Omental fat pad (tissue), 4 donors: ENCODE measurements around the gene MTMR10. TPM values are rescaled to one million over a fixed set of nuclear protein-coding genes. Genes with fewer than 3 reads are reported as not detected.

Experiments used
- ATAC-seq: fragments of 150-250 bp; one replicate; pipeline ENCODE4 v1.9.1; 2016; ENCODE audit warnings: mild to moderate bottlenecking, moderate library complexity; ENCODE audit not compliant: low FRiP score
- DNase-seq: peaks from one replicate; pipeline ENCODE4 v3.0.0-alpha.2; 2019; ENCODE audit warnings: low spot score
- total RNA-seq, 4 donors: library from RNA; depleted of rRNA; stranded (reverse); fragments of >200 nt; gene quantifications; one replicate each; pipeline ENCODE4 v1.1.0, GENCODE V29; 2016
- TF ChIP-seq, protein P1 (sequence below), 3 donors: fragments of 450-650 bp; IDR thresholded peaks; one replicate each; pipeline ENCODE4 v1.5.1; 2016 to 2017; ENCODE audit warnings: antibody characterized with exemption in 3 of 3, mild to moderate bottlenecking in 3 of 3, moderate library complexity in 2 of 3

Gene MTMR10
- total RNA-seq, 4 donors from 2014 or later: 40.6 to 70.0 (median 46.6) TPM

DNA sequence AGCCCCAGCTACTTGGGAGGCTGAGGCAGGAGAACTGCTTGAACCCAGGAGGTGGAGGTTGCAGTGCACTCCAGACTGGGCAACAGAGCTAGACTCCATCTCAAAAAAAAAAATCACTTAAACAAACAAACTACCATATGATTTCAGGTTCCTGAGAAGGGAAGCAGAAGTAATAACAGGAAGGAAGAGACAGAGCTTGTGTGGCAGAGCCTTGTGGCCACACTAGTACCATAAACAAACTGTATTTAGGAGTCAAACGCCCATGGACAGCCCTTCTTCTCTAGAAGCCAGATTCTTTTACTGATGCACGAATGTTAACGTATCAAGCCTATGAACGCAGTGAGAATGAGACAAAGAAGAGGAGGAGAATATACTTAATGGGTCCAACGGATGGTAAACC is 12.0 kb downstream of the MTMR10 start:
- ATAC-seq (no peak), DNase-seq (no peak)
- TF ChIP-seq, protein P1, sequence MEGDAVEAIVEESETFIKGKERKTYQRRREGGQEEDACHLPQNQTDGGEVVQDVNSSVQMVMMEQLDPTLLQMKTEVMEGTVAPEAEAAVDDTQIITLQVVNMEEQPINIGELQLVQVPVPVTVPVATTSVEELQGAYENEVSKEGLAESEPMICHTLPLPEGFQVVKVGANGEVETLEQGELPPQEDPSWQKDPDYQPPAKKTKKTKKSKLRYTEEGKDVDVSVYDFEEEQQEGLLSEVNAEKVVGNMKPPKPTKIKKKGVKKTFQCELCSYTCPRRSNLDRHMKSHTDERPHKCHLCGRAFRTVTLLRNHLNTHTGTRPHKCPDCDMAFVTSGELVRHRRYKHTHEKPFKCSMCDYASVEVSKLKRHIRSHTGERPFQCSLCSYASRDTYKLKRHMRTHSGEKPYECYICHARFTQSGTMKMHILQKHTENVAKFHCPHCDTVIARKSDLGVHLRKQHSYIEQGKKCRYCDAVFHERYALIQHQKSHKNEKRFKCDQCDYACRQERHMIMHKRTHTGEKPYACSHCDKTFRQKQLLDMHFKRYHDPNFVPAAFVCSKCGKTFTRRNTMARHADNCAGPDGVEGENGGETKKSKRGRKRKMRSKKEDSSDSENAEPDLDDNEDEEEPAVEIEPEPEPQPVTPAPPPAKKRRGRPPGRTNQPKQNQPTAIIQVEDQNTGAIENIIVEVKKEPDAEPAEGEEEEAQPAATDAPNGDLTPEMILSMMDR (IDR thresholded peaks at IDR 0.05): no peak

DNA sequence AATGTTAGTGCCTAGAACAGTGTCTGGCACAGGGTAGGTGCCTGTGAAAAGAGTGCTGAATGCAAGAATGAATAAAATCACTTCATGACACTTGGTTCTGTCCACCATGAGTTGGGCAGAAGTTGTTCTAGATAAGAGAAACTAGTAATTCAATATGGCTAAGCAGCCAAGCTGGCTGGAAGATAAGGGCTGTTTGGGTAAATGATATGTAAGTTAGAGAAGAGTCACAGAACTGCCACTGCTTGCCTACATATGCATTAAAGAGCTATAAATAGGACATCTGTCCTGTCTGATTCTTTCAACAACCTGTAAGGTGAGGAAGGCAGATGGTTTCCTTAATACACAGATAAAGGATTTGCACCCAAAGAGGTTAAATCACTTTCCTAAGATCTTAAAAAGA is 13.1 kb downstream of the MTMR10 start:
- TF ChIP-seq, protein P1 (IDR thresholded peaks at IDR 0.05): no peak
- ATAC-seq (no peak), DNase-seq (no peak)

DNA sequence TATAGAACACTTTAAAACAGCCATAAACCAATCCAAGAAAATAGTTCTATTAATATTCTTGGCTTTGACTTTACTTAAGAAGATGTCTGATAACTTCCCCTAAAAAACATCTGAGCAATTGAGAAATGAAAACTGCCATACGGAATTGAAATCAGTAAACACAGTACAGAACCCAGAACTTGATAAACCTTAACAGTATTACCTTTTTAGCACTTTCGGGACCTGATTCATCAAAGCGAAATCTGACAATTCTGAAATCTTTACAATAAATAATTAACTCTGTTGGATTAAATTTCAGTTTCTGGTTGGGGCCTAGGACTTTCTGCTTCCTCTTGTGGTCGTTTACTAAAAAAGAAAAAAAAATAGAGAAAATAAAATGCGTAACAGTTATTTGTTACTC is 17.3 kb downstream of the MTMR10 start:
- ATAC-seq: no peak
- TF ChIP-seq, protein P1 (IDR thresholded peaks at IDR 0.05): no peak
- DNase-seq: no peak

DNA sequence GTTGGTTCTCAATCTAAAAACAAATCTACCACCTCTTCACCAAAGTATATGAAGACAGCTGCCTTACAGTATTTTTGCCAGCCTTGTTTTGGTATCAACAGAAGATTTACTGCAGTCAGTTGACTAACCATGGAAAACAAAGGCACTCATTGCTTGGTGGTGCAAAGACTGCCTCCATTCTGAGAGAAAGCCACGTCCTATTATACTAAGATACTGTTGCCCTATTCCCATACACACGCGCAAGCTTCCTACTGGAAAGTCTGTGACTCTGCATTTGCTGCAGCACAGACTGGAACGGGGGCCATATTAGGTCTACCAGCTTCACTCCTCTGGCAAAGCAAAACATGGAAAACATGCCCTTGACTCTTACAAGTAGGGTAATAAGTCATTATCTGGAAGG is 18.0 kb downstream of the MTMR10 start:
- TF ChIP-seq, protein P1 (IDR thresholded peaks at IDR 0.05): no peak
- no peak for ATAC-seq
- no peak for DNase-seq

DNA sequence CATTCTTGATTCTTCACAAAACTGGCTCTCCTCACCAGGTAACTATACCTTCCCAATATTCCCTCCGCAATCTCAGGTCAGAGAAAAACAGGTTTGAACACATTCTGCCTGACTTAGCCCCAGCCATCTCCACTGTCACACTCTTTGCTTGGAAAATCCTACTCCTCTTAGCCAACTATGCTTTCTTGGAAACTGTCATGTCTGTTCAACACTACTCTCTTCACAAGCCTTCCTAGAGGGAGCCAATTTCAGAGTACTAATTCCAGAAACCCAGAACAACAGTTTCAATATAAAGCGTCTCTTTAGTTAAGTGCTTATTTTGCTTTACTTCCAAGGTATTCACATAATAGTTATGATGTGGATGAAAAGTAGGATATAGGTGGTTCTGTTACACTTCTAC is 21.7 kb downstream of the MTMR10 start:
- ATAC-seq (no peak), DNase-seq (no peak)
- TF ChIP-seq, protein P1 (IDR thresholded peaks at IDR 0.05): no peak

DNA sequence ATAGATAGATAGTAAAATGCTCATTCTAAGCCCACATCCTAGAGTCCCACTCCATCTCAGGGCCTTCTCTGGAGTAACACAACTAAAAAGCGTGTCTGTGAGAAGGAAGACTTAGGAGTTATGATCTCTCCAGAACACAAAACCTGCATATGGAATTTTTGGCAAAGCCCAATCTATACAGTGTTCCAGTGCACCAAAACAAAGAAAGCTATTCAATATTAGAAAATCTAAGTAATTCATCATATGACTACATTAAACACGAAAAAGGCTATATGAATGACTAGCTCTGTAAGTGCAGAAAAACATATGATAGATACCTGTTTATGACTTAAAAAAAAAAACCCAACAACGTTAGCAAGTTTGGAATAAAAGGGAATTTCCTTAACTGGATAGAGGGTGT is 27.7 kb downstream of the MTMR10 start:
- DNase-seq (no peak), ATAC-seq (no peak)
- TF ChIP-seq, protein P1 (IDR thresholded peaks at IDR 0.05): no peak

DNA sequence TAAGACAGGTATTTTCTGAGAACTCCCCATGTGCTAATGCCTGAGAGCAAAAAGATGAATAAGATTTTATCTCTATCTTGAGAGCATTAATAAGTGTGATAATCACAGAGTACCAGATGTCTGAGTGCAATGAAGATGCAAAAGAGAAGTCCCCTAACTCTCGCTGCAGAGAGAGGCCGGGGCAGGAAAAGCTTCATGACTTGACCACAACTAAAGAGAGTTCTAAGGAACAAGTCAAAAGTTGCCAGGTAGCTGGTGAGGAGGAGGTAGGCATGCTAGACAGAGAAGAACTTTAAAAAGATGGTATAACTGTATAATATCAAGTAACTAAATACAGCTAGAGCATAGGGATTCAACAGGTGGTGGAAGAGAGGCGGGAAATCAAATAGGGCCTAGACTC is 28.8 kb downstream of the MTMR10 start:
- ATAC-seq (no peak), DNase-seq (no peak)
- TF ChIP-seq, protein P1 (IDR thresholded peaks at IDR 0.05): no peak
